ENCODE results near the gene RXFP3.

The RXFP3 gene

GRCh38 chr5:33925278-33925677 is 10.9 kb upstream of the RXFP3 start:
- Mint-ChIP-seq H3K4me1 (ENCODE audit: low read depth) (no peaks in the 10 kb centered on the region), H3K27ac (no peak overlapping the region), H3K9me3 (ENCODE audit: low read depth) (no peaks in the 10 kb centered on the region), H3K27me3 (peaks cover 8% of the 10 kb centered on the region), H3K4me3 (no peak overlapping the region), H3K36me3 (no peaks in the 10 kb centered on the region)

GRCh38 chr5:33927685-33928084 is 8.5 kb upstream of the RXFP3 start:
- no peak overlapping the region for H3K4me3 Mint-ChIP-seq
- no peaks in the 10 kb centered on the region for H3K4me1 Mint-ChIP-seq (ENCODE audit: low read depth)

GRCh38 chr5:33928283-33928682 is 7.9 kb upstream of the RXFP3 start:
- H3K4me1 Mint-ChIP-seq (ENCODE audit: low read depth), result no peaks in the 10 kb centered on the region
- H3K27me3 Mint-ChIP-seq, result peaks cover 3% of the 10 kb centered on the region
- H3K27ac Mint-ChIP-seq, result no peak overlapping the region
- no peaks in the 10 kb centered on the region for H3K36me3 Mint-ChIP-seq
- H3K9me3 Mint-ChIP-seq (ENCODE audit: low read depth), result no peaks in the 10 kb centered on the region
- no peak overlapping the region for H3K4me3 Mint-ChIP-seq

More at GRCh38 chr5:33927685-33928084, 8.5 kb upstream of the RXFP3 start:
- Mint-ChIP-seq H3K36me3 (no peaks in the 10 kb centered on the region), H3K27me3 (peaks cover 3% of the 10 kb centered on the region), H3K9me3 (ENCODE audit: low read depth) (no peaks in the 10 kb centered on the region), H3K27ac (no peak overlapping the region)

- Mint-ChIP-seq H3K9me3 (ENCODE audit: low read depth) (no peaks in the 10 kb centered on the region), H3K4me1 (ENCODE audit: low read depth) (no peaks in the 10 kb centered on the region), H3K27me3 (peaks cover 3% of the 10 kb centered on the region), H3K4me3 (no peak overlapping the region), H3K27ac (no peak overlapping the region), H3K36me3 (no peaks in the 10 kb centered on the region)
These were observed 6.1 kb upstream of the RXFP3 start for GRCh38 chr5:33929925-33930690.

- no peak overlapping the region for H3K4me3 Mint-ChIP-seq
- peaks cover 9% of the 10 kb centered on the region for H3K27me3 Mint-ChIP-seq
- no peak overlapping the region for H3K27ac Mint-ChIP-seq
- H3K4me1 Mint-ChIP-seq (ENCODE audit: low read depth), result peaks cover 3% of the 10 kb centered on the region
- H3K36me3 Mint-ChIP-seq, result no peaks in the 10 kb centered on the region
- no peaks in the 10 kb centered on the region for H3K9me3 Mint-ChIP-seq (ENCODE audit: low read depth)
These were observed 5.0 kb upstream of the RXFP3 start for GRCh38 chr5:33931136-33931535.

GRCh38 chr5:33933723-33934169 is 2.4 kb upstream of the RXFP3 start:
- Mint-ChIP-seq H3K4me3 (no peak overlapping the region), H3K27ac (no peak overlapping the region), H3K36me3 (no peaks in the 10 kb centered on the region), H3K4me1 (ENCODE audit: low read depth) (peaks cover 3% of the 10 kb centered on the region), H3K9me3 (ENCODE audit: low read depth) (no peaks in the 10 kb centered on the region), H3K27me3 (peaks cover 19% of the 10 kb centered on the region)

GRCh38 chr5:33934176-33934575 is 2.0 kb upstream of the RXFP3 start:
- H3K4me1 Mint-ChIP-seq (ENCODE audit: low read depth), result peaks cover 3% of the 10 kb centered on the region
- H3K4me3 Mint-ChIP-seq, result no peak overlapping the region
- H3K9me3 Mint-ChIP-seq (ENCODE audit: low read depth), result no peaks in the 10 kb centered on the region
- no peak overlapping the region for H3K27ac Mint-ChIP-seq
- peaks cover 19% of the 10 kb centered on the region for H3K27me3 Mint-ChIP-seq
- H3K36me3 Mint-ChIP-seq, result no peaks in the 10 kb centered on the region

GRCh38 chr5:33936004-33936380 is 194 bp upstream of the RXFP3 start:
- no peaks in the 10 kb centered on the region for H3K36me3 Mint-ChIP-seq
- H3K4me1 Mint-ChIP-seq (ENCODE audit: low read depth), result peaks cover 3% of the 10 kb centered on the region
- no peak overlapping the region for H3K4me3 Mint-ChIP-seq
- no peak overlapping the region for H3K27ac Mint-ChIP-seq
- peaks cover 29% of the 10 kb centered on the region for H3K27me3 Mint-ChIP-seq
- H3K9me3 Mint-ChIP-seq (ENCODE audit: low read depth), result no peaks in the 10 kb centered on the region

GRCh38 chr5:33937017-33937706 is 976 bp downstream of the RXFP3 start:
- H3K4me1 Mint-ChIP-seq (ENCODE audit: low read depth), result peaks cover 3% of the 10 kb centered on the region
- no peak overlapping the region for H3K4me3 Mint-ChIP-seq
- H3K9me3 Mint-ChIP-seq (ENCODE audit: low read depth), result no peaks in the 10 kb centered on the region
- H3K27me3 Mint-ChIP-seq, result peaks cover 35% of the 10 kb centered on the region
- H3K27ac Mint-ChIP-seq, result no peak overlapping the region
- no peaks in the 10 kb centered on the region for H3K36me3 Mint-ChIP-seq

GRCh38 chr5:33937707-33938506 is 1.7 kb downstream of the RXFP3 start:
- H3K27ac Mint-ChIP-seq, result no peak overlapping the region

GRCh38 chr5:33938507-33938796 is 2.3 kb downstream of the RXFP3 start:
- Mint-ChIP-seq H3K27ac (no peak overlapping the region), H3K36me3 (no peaks in the 10 kb centered on the region), H3K4me3 (no peak overlapping the region), H3K27me3 (peaks cover 38% of the 10 kb centered on the region), H3K9me3 (ENCODE audit: low read depth) (no peaks in the 10 kb centered on the region), H3K4me1 (ENCODE audit: low read depth) (peaks cover 3% of the 10 kb centered on the region)

More at GRCh38 chr5:33937707-33938506, 1.7 kb downstream of the RXFP3 start:
- no peaks in the 10 kb centered on the region for H3K9me3 Mint-ChIP-seq (ENCODE audit: low read depth)
- peaks cover 3% of the 10 kb centered on the region for H3K4me1 Mint-ChIP-seq (ENCODE audit: low read depth)
- H3K4me3 Mint-ChIP-seq, result no peak overlapping the region
- no peaks in the 10 kb centered on the region for H3K36me3 Mint-ChIP-seq
- H3K27me3 Mint-ChIP-seq, result peaks cover 38% of the 10 kb centered on the region

GRCh38 chr5:33938881-33939280 is 2.7 kb downstream of the RXFP3 start:
- H3K36me3 Mint-ChIP-seq, result no peaks in the 10 kb centered on the region
- H3K4me1 Mint-ChIP-seq (ENCODE audit: low read depth), result peaks cover 3% of the 10 kb centered on the region
- H3K27me3 Mint-ChIP-seq, result peaks cover 38% of the 10 kb centered on the region
- no peak overlapping the region for H3K4me3 Mint-ChIP-seq
- no peak overlapping the region for H3K27ac Mint-ChIP-seq
- no peaks in the 10 kb centered on the region for H3K9me3 Mint-ChIP-seq (ENCODE audit: low read depth)

GRCh38 chr5:33939556-33940262 is 3.5 kb downstream of the RXFP3 start:
- Mint-ChIP-seq H3K36me3 (no peaks in the 10 kb centered on the region), H3K9me3 (ENCODE audit: low read depth) (no peaks in the 10 kb centered on the region), H3K27me3 (peaks cover 38% of the 10 kb centered on the region), H3K27ac (no peak overlapping the region), H3K4me1 (ENCODE audit: low read depth) (peaks cover 3% of the 10 kb centered on the region), H3K4me3 (no peak overlapping the region)

- Mint-ChIP-seq H3K4me3 (no peak overlapping the region), H3K4me1 (ENCODE audit: low read depth) (peaks cover under 1% of the 10 kb centered on the region), H3K9me3 (ENCODE audit: low read depth) (no peaks in the 10 kb centered on the region), H3K27me3 (peaks cover 30% of the 10 kb centered on the region), H3K27ac (no peak overlapping the region), H3K36me3 (no peaks in the 10 kb centered on the region)
These were observed 4.9 kb downstream of the RXFP3 start for GRCh38 chr5:33941090-33941489.

Measured in activated naive CD8-positive, alpha-beta T cell (primary cell).